SK-N-SH (cell line): Measurements from ENCODE around the gene IGSF3. TPM values are rescaled to one million over a fixed set of nuclear protein-coding genes. Genes with fewer than 3 reads are reported as not detected.

Source experiments
- CTCF ChIA-PET: fragments of 300-600, 350-600 bp; formaldehyde crosslinking; extraction: SDS; loops from one replicate; lab custom pipeline; 2021; lab: Yijun Ruan, JAX
- POLR2A ChIA-PET: fragments of 350-600 bp; sonication (Branson Sonifier 250); formaldehyde crosslinking; extraction: SDS; loops from one replicate; lab custom pipeline; 2020; ENCODE audit warnings: antibody characterized with exemption, inconsistent platforms; lab: Yijun Ruan, JAX
- DNase-seq: peaks from one replicate; pipeline ENCODE4 v3.0.0; 2012
- H2AFZ ChIP-seq: fragments of 200-600 bp; sonication (generic); 2 replicates; pipeline ENCODE4 v1.8.1; 2016; ENCODE audit warnings: antibody characterized with exemption, mild to moderate bottlenecking, low read depth
- H3F3A ChIP-seq: fragments of 200-600 bp; sonication (generic); replicated peaks from 2 replicates; pipeline ENCODE3; 2016; ENCODE audit warnings: antibody characterized with exemption, mild to moderate bottlenecking; ENCODE audit not compliant: insufficient read depth
- H3K27ac ChIP-seq, 2 experiments: fragments of 200-500 bp in 1 of 2; fragments of 200-600 bp in 1 of 2; sonication (Bioruptor generic) in 1 of 2; sonication (generic), shearing (Covaris generic) in 1 of 2; 2 replicates each; pipeline versions ENCODE4 v1.5.1 to v1.6.1; 2014 to 2016; ENCODE audit warnings: low read depth in 2 of 2, inconsistent platforms in 1 of 2, low read length in 1 of 2, mild to moderate bottlenecking in 1 of 2, mixed read lengths in 1 of 2
- H3K27me3 ChIP-seq: fragments of 200-600 bp; sonication (generic), shearing (Covaris generic); 2 replicates; pipeline ENCODE4 v1.6.1; 2016; ENCODE audit warnings: mixed run types; ENCODE audit not compliant: insufficient read depth
- H3K36me3 ChIP-seq, 2 experiments: fragments of 200-500 bp in 1 of 2; fragments of 200-600 bp in 1 of 2; sonication (Bioruptor generic) in 1 of 2; sonication (generic) in 1 of 2; replicated peaks in 1 of 2; 2 replicates each; pipeline versions ENCODE3 to v1.5.1; 2014 to 2016; ENCODE audit warnings: low read length in 1 of 2, mild to moderate bottlenecking in 1 of 2; ENCODE audit not compliant: insufficient read depth in 2 of 2, control insufficient read depth in 1 of 2
- H3K4me1 ChIP-seq, 2 experiments: fragments of 200-500 bp in 1 of 2; fragments of 200-600 bp in 1 of 2; sonication (Bioruptor generic) in 1 of 2; sonication (generic), shearing (Covaris generic) in 1 of 2; 2 replicates each; pipeline versions ENCODE4 v1.5.1 to v1.6.1; 2014 to 2016; ENCODE audit warnings: low read depth in 1 of 2, low read length in 1 of 2, mixed run types in 1 of 2; ENCODE audit not compliant: insufficient read depth in 2 of 2, control insufficient read depth in 1 of 2
- H3K4me2 ChIP-seq: fragments of 200-600 bp; sonication (generic), shearing (Covaris generic); 2 replicates; pipeline ENCODE4 v1.6.1; 2017; ENCODE audit warnings: mixed run types
- H3K4me3 ChIP-seq, 2 experiments: fragments of 200-500 bp in 1 of 2; fragments of 200-600 bp in 1 of 2; sonication (Bioruptor generic) in 1 of 2; sonication (generic), shearing (Covaris generic) in 1 of 2; 2 replicates each; pipeline versions ENCODE4 v1.5.1 to v1.8.1; 2014 to 2016; ENCODE audit warnings: low read depth in 2 of 2, inconsistent platforms in 1 of 2, low read length in 1 of 2, mild to moderate bottlenecking in 1 of 2, mixed read lengths in 1 of 2, moderate library complexity in 1 of 2
- H3K79me2 ChIP-seq: fragments of 200-600 bp; sonication (generic); 2 replicates; pipeline ENCODE4 v1.8.1; 2017; ENCODE audit warnings: mild to moderate bottlenecking; ENCODE audit not compliant: insufficient read depth
- H3K9ac ChIP-seq: fragments of 200-600 bp; sonication (generic); 2 replicates; pipeline ENCODE4 v1.6.1; 2017; ENCODE audit warnings: mixed run types
- H3K9me2 ChIP-seq: fragments of 200-600 bp; sonication (generic); 2 replicates; pipeline ENCODE4 v1.6.1; 2017; ENCODE audit warnings: mixed run types
- H3K9me3 ChIP-seq: fragments of 200-600 bp; sonication (generic); 2 replicates; pipeline ENCODE4 v1.6.1; 2017; ENCODE audit warnings: mixed run types, mild to moderate bottlenecking, moderate library complexity
- H4K20me1 ChIP-seq: fragments of 200-600 bp; sonication (generic); 2 replicates; pipeline ENCODE4 v1.6.1; 2017; ENCODE audit warnings: mild to moderate bottlenecking, mixed run types; ENCODE audit not compliant: insufficient read depth
- CHD2 ChIP-seq: fragments of 150-350 bp; IDR thresholded peaks from 2 replicates; pipeline ENCODE4 v1.6.1; 2018; ENCODE audit warnings: low read length; ENCODE audit not compliant: partially characterized antibody
- CTCF ChIP-seq: fragments of 200-600 bp; sonication (generic); IDR thresholded peaks from 2 replicates; pipeline ENCODE4 v1.6.1; 2017; ENCODE audit warnings: antibody characterized with exemption, mild to moderate bottlenecking, moderate library complexity
- ELF1 ChIP-seq: IDR thresholded peaks from 2 replicates; pipeline ENCODE4 v1.4.0; 2012
- EP300 ChIP-seq, 2 experiments: IDR thresholded peaks; 2 replicates each; pipeline versions ENCODE4 v1.4.0 to v1.6.1; 2012; ENCODE audit warnings: borderline replicate concordance in 1 of 2, low read depth in 1 of 2, low read length in 1 of 2
- FOXM1 ChIP-seq: IDR thresholded peaks from 2 replicates; pipeline ENCODE4 v1.4.0; 2012; ENCODE audit warnings: low read depth, mild to moderate bottlenecking
- GABPA ChIP-seq: IDR thresholded peaks from 2 replicates; pipeline ENCODE4 v1.4.0; 2012; ENCODE audit warnings: low read depth, mild to moderate bottlenecking
- IRF3 ChIP-seq: fragments of 150-350 bp; IDR thresholded peaks from 2 replicates; pipeline ENCODE4 v1.6.1; 2016; ENCODE audit warnings: mild to moderate bottlenecking, low read depth, low read length
- JUND ChIP-seq: IDR thresholded peaks from 2 replicates; pipeline ENCODE4 v1.4.0; 2012
- NRF1 ChIP-seq: IDR thresholded peaks from 2 replicates; pipeline ENCODE4 v1.6.1; 2012; ENCODE audit warnings: low read depth, mild to moderate bottlenecking, low read length
- PBX3 ChIP-seq: IDR thresholded peaks from 2 replicates; pipeline ENCODE4; 2012
- POLR2AphosphoS5 ChIP-seq: IDR thresholded peaks from 2 replicates; pipeline ENCODE4 v1.6.1; 2012; ENCODE audit warnings: low read depth, low read length
- RCOR1 ChIP-seq: fragments of 150-350 bp; IDR thresholded peaks from 2 replicates; pipeline ENCODE4 v1.6.1; 2017; ENCODE audit warnings: antibody characterized with exemption, low read length
- REST ChIP-seq: IDR thresholded peaks from 2 replicates; pipeline ENCODE4 v1.6.1; 2012; ENCODE audit warnings: mild to moderate bottlenecking, low read depth, low read length, moderate library complexity
- RFX5 ChIP-seq: IDR thresholded peaks from 2 replicates; pipeline ENCODE4 v1.6.1; 2012; ENCODE audit warnings: mild to moderate bottlenecking, improper control_type of control experiment, low read length
- RXRA ChIP-seq: IDR thresholded peaks from 2 replicates; pipeline ENCODE4 v1.4.0; 2012; ENCODE audit warnings: low read depth, mild to moderate bottlenecking, borderline replicate concordance
- SIN3A ChIP-seq: IDR thresholded peaks from 2 replicates; pipeline ENCODE4 v1.6.1; 2012; ENCODE audit warnings: low read depth, mild to moderate bottlenecking, low read length, moderate library complexity, borderline replicate concordance
- TAF1 ChIP-seq: IDR thresholded peaks from 2 replicates; pipeline ENCODE4 v1.6.1; 2012; ENCODE audit warnings: low read depth, mild to moderate bottlenecking, low read length, moderate library complexity, borderline replicate concordance
- TEAD4 ChIP-seq: IDR thresholded peaks from 2 replicates; pipeline ENCODE4 v1.4.0; 2012; ENCODE audit warnings: mild to moderate bottlenecking, borderline replicate concordance; ENCODE audit not compliant: insufficient read depth
- USF2 ChIP-seq: fragments of 150-350 bp; IDR thresholded peaks from 2 replicates; pipeline ENCODE4 v1.6.1; 2017; ENCODE audit warnings: antibody characterized with exemption, low read length, low read depth, borderline replicate concordance
- WGBS: methylation state at CpG from one replicate; pipeline ENCODE4 v1.1.6; 2017; ENCODE audit warnings: low lambda C conversion rate; 5-methylcytosine and 5-hydroxymethylcytosine counted together
- polyA plus RNA-seq, 3 experiments: library from polyadenylated mRNA; depleted of rRNA; stranded (reverse); fragments of >200 nt; gene quantifications; 2 replicates each; pipeline ENCODE4 v1.2.3, GENCODE V29; 2012

Gene IGSF3
- polyA plus RNA-seq, 1 of the 3 experiments (the other 2 are of a cell fraction) = 3.0 TPM

GRCh38 chr1:116577759-116578314 lies 89.7 kb downstream of the IGSF3 start:
- Histone ChIP-seq H3K9me3 (no peaks in the 10 kb centered on the region), H3K9ac (no peak overlapping the region), H3K4me3 (no peak overlapping the region), H4K20me1 (no peaks in the 10 kb centered on the region), H2AFZ (no peak overlapping the region), H3F3A (no peaks in the 10 kb centered on the region), H3K79me2 (no peaks in the 10 kb centered on the region), H3K9me2 (no peaks in the 10 kb centered on the region), H3K4me2 (no peak overlapping the region), H3K4me1 (peaks cover 3 to 8% of the 10 kb centered on the region in 2 experiments; a peak in 2 of 4 replicates), H3K27me3 (no peaks in the 10 kb centered on the region), H3K36me3 (no peaks in the 10 kb centered on the region), H3K27ac (no peak overlapping the region; a peak in 1 of 4 replicates)
- 77% methylated on average over 5 of the region's 5 CpGs for WGBS
- POLR2A ChIA-PET = no interaction called here
- TF ChIP-seq REST (no peak), USF2 (no peak), RXRA (no peak), NRF1 (no peak), SIN3A (no peak), EP300 (IDR thresholded peaks at IDR 0.05; ENCODE audit: borderline replicate concordance in 1 of 2, low read depth in 1 of 2, low read length in 1 of 2) (no peak), CTCF (no peak), TEAD4 (no peak), ELF1 (no peak), JUND (no peak), TAF1 (no peak), POLR2AphosphoS5 (no peak), RCOR1 (no peak), GABPA (no peak), PBX3 (no peak), CHD2 (no peak), RFX5 (no peak), IRF3 (no peak), FOXM1 (no peak)
- CTCF ChIA-PET = interaction anchor here (0.7 to 6.7 kb wide), 6 partner anchors 9 to 478 kb away, joined by 3 to 41 read pairs (median 6); no protein-coding TSS in a partner anchor
- no peak for DNase-seq
